ENCODE measurements around the gene DLG1. TPM values are rescaled to one million over a fixed set of nuclear protein-coding genes. Genes with fewer than 3 reads are reported as not detected.
A peak's percentile ranks its signal among the peaks of the same experiment; 100 is the strongest.

Gene DLG1
- total and polyA plus RNA-seq, 12 donors = 14.1 to 74.6 (median 58.4) TPM

- no peak for TF ChIP-seq CTCF (IDR thresholded peaks at IDR 0.05)
- TF ChIP-seq POLR2A (IDR thresholded peaks at IDR 0.05) = no peak
- no peaks in the 10 kb centered on the region for H3K27me3 ChIP-seq
- H3K27ac ChIP-seq = no peak overlapping the region
- intact Hi-C loops (cut with DNase I) = no loop called here
- peaks cover 0 to 14% (median 0%) of the 10 kb centered on the region in 3 donors for H3K9me3 ChIP-seq (replicated peaks in 1 of 3)
- no peak overlapping the region for H3K4me3 ChIP-seq
- WGBS, 4 donors = 48 to 100% (median 73%) methylated on average over 1 of the region's 1 CpG
- peak; percentile 39 to 73 (median 61) for DNase-seq
- H3K4me1 ChIP-seq (replicated peaks in 1 of 2) = peaks cover 0 to 10% of the 10 kb centered on the region in 2 donors
- H3K36me3 ChIP-seq (replicated peaks in 1 of 2) = no peaks in the 10 kb centered on the region
These were observed 146.8 kb downstream of the DLG1 start for GRCh38 chr3:197151580-197151979.

GRCh38 chr3:197149528-197149927, 148.9 kb downstream of the DLG1 start:
- WGBS, 4 donors = 70 to 94% (median 83%) methylated on average over 3 of the region's 3 CpGs
- no peak for TF ChIP-seq POLR2A (IDR thresholded peaks at IDR 0.05)
- TF ChIP-seq CTCF (IDR thresholded peaks at IDR 0.05) = no peak
- DNase-seq = no peak

GRCh38 chr3:197144188-197144587, 154.2 kb downstream of the DLG1 start:
- H3K27me3 ChIP-seq = no peaks in the 10 kb centered on the region
- no peaks in the 10 kb centered on the region for H3K36me3 ChIP-seq (replicated peaks in 1 of 2)
- TF ChIP-seq POLR2A (IDR thresholded peaks at IDR 0.05) (no peak), CTCF (IDR thresholded peaks at IDR 0.05) (no peak)
- no peaks in the 10 kb centered on the region for H3K4me1 ChIP-seq (replicated peaks in 1 of 2)
- no peaks in the 10 kb centered on the region for H3K9me3 ChIP-seq (replicated peaks in 1 of 3)
- H3K27ac ChIP-seq = no peak overlapping the region
- intact Hi-C loops (cut with DNase I) = no loop called here
- no peak for DNase-seq
- no peak overlapping the region for H3K4me3 ChIP-seq
- 85 to 94% (median 89%) methylated on average over 1 of the region's 1 CpG for WGBS, 4 donors

More at GRCh38 chr3:197149528-197149927, 148.9 kb downstream of the DLG1 start:
- no peaks in the 10 kb centered on the region for H3K27me3 ChIP-seq
- peaks cover 0 to 2% (median 0%) of the 10 kb centered on the region in 3 donors for H3K9me3 ChIP-seq (replicated peaks in 1 of 3)
- H3K36me3 ChIP-seq (replicated peaks in 1 of 2) = no peaks in the 10 kb centered on the region
- H3K27ac ChIP-seq = no peak overlapping the region
- H3K4me3 ChIP-seq = no peak overlapping the region
- H3K4me1 ChIP-seq (replicated peaks in 1 of 2) = peaks cover 0 to 10% of the 10 kb centered on the region in 2 donors
- intact Hi-C loops (cut with DNase I) = no loop called here

DNA sequence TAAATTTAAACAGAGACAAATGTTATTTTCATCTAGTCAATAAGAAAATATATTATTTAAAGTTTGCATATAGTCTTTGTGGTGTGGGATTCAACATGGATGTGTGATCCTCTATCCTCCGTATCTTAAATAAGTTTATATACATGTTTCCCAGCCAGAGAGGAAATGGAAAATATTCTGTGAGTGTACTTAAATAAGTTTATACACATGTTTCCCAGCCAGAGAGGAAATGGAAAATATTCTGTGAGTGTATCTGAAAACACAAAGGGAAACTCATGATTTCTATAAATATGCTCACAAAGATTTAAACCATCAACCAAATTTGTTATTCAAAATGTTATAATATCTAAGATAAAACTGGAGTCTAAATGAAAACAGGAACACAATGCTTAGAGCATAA, 158.8 kb downstream of the DLG1 start:
- H3K4me3 ChIP-seq = no peak overlapping the region
- H3K27ac ChIP-seq = no peak overlapping the region
- peaks cover 0 to 5% of the 10 kb centered on the region in 2 donors for H3K36me3 ChIP-seq (replicated peaks in 1 of 2)
- 62 to 91% (median 79%) methylated on average over 1 of the region's 1 CpG for WGBS, 4 donors
- no peaks in the 10 kb centered on the region for H3K9me3 ChIP-seq (replicated peaks in 1 of 3)
- no peak for DNase-seq
- TF ChIP-seq CTCF (IDR thresholded peaks at IDR 0.05) (no peak), POLR2A (IDR thresholded peaks at IDR 0.05) (no peak)
- H3K27me3 ChIP-seq = no peaks in the 10 kb centered on the region
- H3K4me1 ChIP-seq (replicated peaks in 1 of 2) = no peaks in the 10 kb centered on the region
- intact Hi-C loops (cut with DNase I) = no loop called here

Data from adrenal gland (tissue), 12 donors.